Measurements from ENCODE around the gene OR6X1. TPM values are rescaled to one million over a fixed set of nuclear protein-coding genes. Genes with fewer than 3 reads are reported as not detected.

Gene OR6X1
- total RNA-seq, 8 experiments from 2014 or later, result 0.18 to 0.57 TPM; not detected in 6

- ATAC-seq (replicated peaks in 6 of 8), result peak in 2 of 8 experiments; percentile 59 to 79
- Histone ChIP-seq H3K27ac (no peak overlapping the region), H3K4me3 (no peak overlapping the region), H3K4me1 (replicated peaks in 1 of 2) (no peaks in the 10 kb centered on the region)
- in situ Hi-C loops (cut with MboI; ENCODE audit: low pct_unique_long_range_greater_than_20kb in 2 of 9, low sequenced_read_pairs in 9 of 9, unreplicated experiment in 9 of 9), result no loop called here
- 0 to 71% (median 33%) methylated on average over 1 of the region's 1 CpG; no CpG with 5 or more reads in 1 of the 10 experiments for whole genome bisulfite sequencing, 10 experiments
These were observed 21.0 kb upstream of the OR6X1 start for GRCh38 chr11:123775289-123775688.

DNA sequence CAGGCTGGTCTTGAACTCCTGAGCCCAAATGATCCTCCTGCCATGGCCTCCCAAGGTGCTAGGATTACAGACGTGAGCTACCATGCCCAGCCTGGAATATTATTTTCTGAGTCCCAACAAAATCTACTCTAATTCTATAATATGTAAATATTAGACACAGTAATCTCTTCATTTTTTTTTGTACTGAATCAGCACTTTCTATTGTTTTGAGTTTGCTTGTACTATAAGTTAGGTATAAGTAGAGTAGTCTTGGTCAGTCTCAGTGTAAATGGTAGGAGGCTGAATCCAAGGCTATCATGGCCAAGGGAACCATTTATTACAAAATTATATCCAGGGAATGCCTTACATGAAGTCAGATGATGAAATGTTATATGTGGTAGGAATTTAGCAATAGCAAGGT is 19.6 kb upstream of the OR6X1 start:
- in situ Hi-C loops (cut with MboI; ENCODE audit: low pct_unique_long_range_greater_than_20kb in 2 of 9, low sequenced_read_pairs in 9 of 9, unreplicated experiment in 9 of 9), result loop anchor here in 1 of 9 experiments (25.0 kb wide), 1 partner anchor 163 kb away; the partner anchor contains the start of genes OR4D5 and OR6T1
- WGBS, 10 experiments, result 0 to 100% (median 0%) methylated on average over 1 of the region's 1 CpG; no CpG with 5 or more reads in 5 of the 10 experiments
- Histone ChIP-seq H3K4me1 (replicated peaks in 1 of 2) (no peaks in the 10 kb centered on the region), H3K4me3 (no peak overlapping the region), H3K27ac (no peak overlapping the region)
- ATAC-seq (replicated peaks in 6 of 8), result no peak

- Histone ChIP-seq H3K27ac (no peak overlapping the region), H3K4me3 (no peak overlapping the region), H3K4me1 (replicated peaks in 1 of 2) (no peaks in the 10 kb centered on the region)
- WGBS, 10 experiments, result 0 to 100% (median 70%) methylated on average over 1 to 2 of the region's 2 CpGs; no CpG with 5 or more reads in 1 of the 10 experiments
- no peak for ATAC-seq (replicated peaks in 6 of 8)
- in situ Hi-C loops (cut with MboI; ENCODE audit: low pct_unique_long_range_greater_than_20kb in 2 of 9, low sequenced_read_pairs in 9 of 9, unreplicated experiment in 9 of 9), result loop anchor here in 1 of 9 experiments (25.0 kb wide), 1 partner anchor 164 kb away; the partner anchor contains the start of genes OR4D5 and OR6T1
These were observed 18.7 kb upstream of the OR6X1 start for GRCh38 chr11:123773026-123773425.

- 25 to 100% (median 86%) methylated on average over 2 to 3 of the region's 3 CpGs; no CpG with 5 or more reads in 3 of the 10 experiments for WGBS, 10 experiments
- ATAC-seq (replicated peaks in 6 of 8), result no peak
- Histone ChIP-seq H3K4me1 (replicated peaks in 1 of 2) (no peaks in the 10 kb centered on the region), H3K4me3 (no peak overlapping the region), H3K27ac (no peak overlapping the region)
- in situ Hi-C loops (cut with MboI; ENCODE audit: low pct_unique_long_range_greater_than_20kb in 2 of 9, low sequenced_read_pairs in 9 of 9, unreplicated experiment in 9 of 9), result loop anchor here in 1 of 9 experiments (25.0 kb wide), 1 partner anchor 166 kb away; the partner anchor contains the start of genes OR4D5 and OR6T1
These were observed 17.3 kb upstream of the OR6X1 start for GRCh38 chr11:123771664-123772063.

DNA sequence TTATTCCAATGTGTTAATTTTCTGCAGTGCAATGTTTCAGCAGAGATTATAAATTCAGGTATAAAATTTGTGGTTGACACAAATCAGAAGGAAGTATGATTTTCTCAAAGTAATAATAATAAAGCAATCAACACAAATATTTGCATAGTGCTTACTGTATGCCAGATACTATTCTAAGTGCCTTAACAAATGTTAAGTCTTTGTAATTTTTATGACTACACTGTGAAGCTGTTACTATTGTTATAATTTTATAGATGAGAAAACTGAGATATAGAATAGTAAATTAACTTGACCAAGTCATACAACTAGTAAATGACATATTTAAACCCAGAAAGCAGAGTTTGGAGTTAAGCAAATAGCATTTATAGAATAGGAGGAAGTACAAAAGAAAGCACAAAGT is 16.4 kb upstream of the OR6X1 start:
- ATAC-seq (replicated peaks in 6 of 8), result no peak
- no peaks in the 10 kb centered on the region for H3K4me1 ChIP-seq (replicated peaks in 1 of 2)
- H3K4me3 ChIP-seq, result no peak overlapping the region
- in situ Hi-C loops (cut with MboI; ENCODE audit: low pct_unique_long_range_greater_than_20kb in 2 of 9, low sequenced_read_pairs in 9 of 9, unreplicated experiment in 9 of 9), result loop anchor here in 1 of 9 experiments (25.0 kb wide), 1 partner anchor 167 kb away; the partner anchor contains the start of genes OR4D5 and OR6T1
- no peak overlapping the region for H3K27ac ChIP-seq

GRCh38 chr11:123765601-123766000 is 11.3 kb upstream of the OR6X1 start:
- Histone ChIP-seq H3K4me1 (replicated peaks in 1 of 2) (no peaks in the 10 kb centered on the region), H3K4me3 (no peak overlapping the region), H3K27ac (no peak overlapping the region)
- 0 to 100% (median 60%) methylated on average over 1 of the region's 1 CpG; no CpG with 5 or more reads in 1 of the 10 experiments for WGBS, 10 experiments
- in situ Hi-C loops (cut with MboI; ENCODE audit: low pct_unique_long_range_greater_than_20kb in 2 of 9, low sequenced_read_pairs in 9 of 9, unreplicated experiment in 9 of 9), result loop anchor here in 1 of 9 experiments (25.0 kb wide), 1 partner anchor 172 kb away; the partner anchor contains the start of genes OR4D5 and OR6T1
- ATAC-seq (replicated peaks in 6 of 8), result no peak

GRCh38 chr11:123762422-123762821 is 8.1 kb upstream of the OR6X1 start:
- in situ Hi-C loops (cut with MboI; ENCODE audit: low pct_unique_long_range_greater_than_20kb in 2 of 9, low sequenced_read_pairs in 9 of 9, unreplicated experiment in 9 of 9), result loop anchor here in 1 of 9 experiments (25.0 kb wide), 1 partner anchor 175 kb away; the partner anchor contains the start of genes OR4D5 and OR6T1
- Histone ChIP-seq H3K27ac (no peak overlapping the region), H3K4me3 (no peak overlapping the region), H3K4me1 (replicated peaks in 1 of 2) (no peaks in the 10 kb centered on the region)
- ATAC-seq (replicated peaks in 6 of 8), result no peak

DNA sequence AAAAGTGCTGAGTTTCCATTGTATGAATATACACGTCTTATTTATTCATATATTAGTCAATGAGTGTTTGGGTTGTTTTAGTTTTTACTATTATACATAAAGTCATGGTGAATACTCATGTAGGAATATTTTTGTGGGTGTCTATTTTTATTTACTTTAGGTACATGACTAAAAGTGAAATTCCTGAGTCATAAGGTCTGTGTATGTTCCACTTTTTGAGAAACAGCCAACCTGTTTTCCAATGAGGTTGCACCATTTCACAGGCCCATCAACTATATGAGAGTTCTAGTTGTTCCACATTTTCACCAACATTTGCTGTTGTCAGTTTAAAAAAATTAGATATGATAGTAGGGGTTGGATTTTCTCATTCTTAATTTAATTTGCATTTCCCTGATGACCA is 6.6 kb upstream of the OR6X1 start:
- WGBS, 10 experiments, result 0 to 71% (median 33%) methylated on average over 1 of the region's 1 CpG; no CpG with 5 or more reads in 4 of the 10 experiments
- ATAC-seq (replicated peaks in 6 of 8), result no peak
- in situ Hi-C loops (cut with MboI; ENCODE audit: low pct_unique_long_range_greater_than_20kb in 2 of 9, low sequenced_read_pairs in 9 of 9, unreplicated experiment in 9 of 9), result loop anchor here in 1 of 9 experiments (25.0 kb wide), 1 partner anchor 176 kb away; the partner anchor contains the start of genes OR4D5 and OR6T1

GRCh38 chr11:123757976-123758375 is 3.7 kb upstream of the OR6X1 start:
- no peak overlapping the region for H3K27ac ChIP-seq
- in situ Hi-C loops (cut with MboI; ENCODE audit: low pct_unique_long_range_greater_than_20kb in 2 of 9, low sequenced_read_pairs in 9 of 9, unreplicated experiment in 9 of 9), result loop anchor here in 1 of 9 experiments (25.0 kb wide), 1 partner anchor 179 kb away; the partner anchor contains the start of genes OR4D5 and OR6T1
- H3K4me3 ChIP-seq, result no peak overlapping the region
- H3K4me1 ChIP-seq (replicated peaks in 1 of 2), result no peaks in the 10 kb centered on the region
- 10 to 100% (median 83%) methylated on average over 1 to 3 of the region's 3 CpGs for WGBS, 10 experiments
- no peak for ATAC-seq (replicated peaks in 6 of 8)

More for the DNA sequence above, 6.6 kb upstream of the OR6X1 start:
- Histone ChIP-seq H3K4me3 (no peak overlapping the region), H3K27ac (no peak overlapping the region), H3K4me1 (replicated peaks in 1 of 2) (no peaks in the 10 kb centered on the region)

DNA sequence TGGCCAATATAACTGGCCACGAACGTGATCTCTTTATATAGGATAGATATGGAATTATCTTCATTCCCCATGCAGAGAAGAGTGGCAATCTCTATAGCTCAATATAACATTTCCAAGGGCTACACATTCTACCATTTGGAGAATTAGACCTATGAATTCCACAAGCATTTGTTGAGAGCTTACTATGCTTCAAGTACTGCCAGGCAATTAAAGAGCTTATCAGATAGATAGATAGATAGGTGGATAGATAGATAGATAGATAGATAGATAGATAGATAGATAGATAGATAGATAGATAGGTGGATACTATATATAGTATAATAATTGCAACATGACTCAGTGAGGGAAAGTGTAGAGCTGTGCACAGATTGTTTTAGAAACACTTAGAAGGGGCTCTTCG is 1.5 kb upstream of the OR6X1 start:
- WGBS, 10 experiments, result 7 to 92% (median 88%) methylated on average over 1 to 3 of the region's 3 CpGs; no CpG with 5 or more reads in 3 of the 10 experiments
- in situ Hi-C loops (cut with MboI; ENCODE audit: low pct_unique_long_range_greater_than_20kb in 2 of 9, low sequenced_read_pairs in 9 of 9, unreplicated experiment in 9 of 9), result loop anchor here in 1 of 9 experiments (25.0 kb wide), 1 partner anchor 181 kb away; the partner anchor contains the start of genes OR4D5 and OR6T1
- Histone ChIP-seq H3K27ac (no peak overlapping the region), H3K4me3 (no peak overlapping the region), H3K4me1 (replicated peaks in 1 of 2) (no peaks in the 10 kb centered on the region)
- ATAC-seq (replicated peaks in 6 of 8), result no peak

DNA sequence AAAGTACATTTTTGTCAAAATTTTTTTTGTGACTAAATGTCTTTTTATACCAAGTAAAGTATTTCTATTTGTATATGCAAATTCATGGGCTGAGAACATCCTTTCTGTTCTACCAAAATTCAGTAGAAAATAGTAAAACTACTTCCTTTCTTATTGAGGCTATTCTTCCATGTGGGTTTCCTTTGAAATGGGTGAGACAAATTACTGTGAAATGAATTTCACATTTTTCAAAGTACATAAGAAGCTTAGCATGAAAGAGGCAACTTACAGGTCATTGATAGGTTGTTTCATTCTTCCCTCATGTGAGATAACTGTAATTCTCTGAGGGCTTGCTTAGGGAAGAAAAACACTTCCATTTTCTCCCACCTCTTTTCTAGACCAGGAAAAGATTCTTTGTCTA is 1.0 kb upstream of the OR6X1 start:
- in situ Hi-C loops (cut with MboI; ENCODE audit: low pct_unique_long_range_greater_than_20kb in 2 of 9, low sequenced_read_pairs in 9 of 9, unreplicated experiment in 9 of 9), result loop anchor here in 1 of 9 experiments (25.0 kb wide), 1 partner anchor 182 kb away; the partner anchor contains the start of genes OR4D5 and OR6T1
- no peak for ATAC-seq (replicated peaks in 6 of 8)
- no peak overlapping the region for H3K4me3 ChIP-seq
- H3K27ac ChIP-seq, result no peak overlapping the region
- H3K4me1 ChIP-seq (replicated peaks in 1 of 2), result no peaks in the 10 kb centered on the region

- Histone ChIP-seq H3K4me1 (replicated peaks in 1 of 2) (no peaks in the 10 kb centered on the region), H3K4me3 (no peak overlapping the region), H3K27ac (no peak overlapping the region)
- in situ Hi-C loops (cut with MboI; ENCODE audit: low pct_unique_long_range_greater_than_20kb in 2 of 9, low sequenced_read_pairs in 9 of 9, unreplicated experiment in 9 of 9), result loop anchor here in 1 of 9 experiments (25.0 kb wide), 1 partner anchor 184 kb away; the partner anchor contains the start of genes OR4D5 and OR6T1
- no peak for ATAC-seq (replicated peaks in 6 of 8)
These were observed 1.2 kb downstream of the OR6X1 start for GRCh38 chr11:123753110-123753509.

DNA sequence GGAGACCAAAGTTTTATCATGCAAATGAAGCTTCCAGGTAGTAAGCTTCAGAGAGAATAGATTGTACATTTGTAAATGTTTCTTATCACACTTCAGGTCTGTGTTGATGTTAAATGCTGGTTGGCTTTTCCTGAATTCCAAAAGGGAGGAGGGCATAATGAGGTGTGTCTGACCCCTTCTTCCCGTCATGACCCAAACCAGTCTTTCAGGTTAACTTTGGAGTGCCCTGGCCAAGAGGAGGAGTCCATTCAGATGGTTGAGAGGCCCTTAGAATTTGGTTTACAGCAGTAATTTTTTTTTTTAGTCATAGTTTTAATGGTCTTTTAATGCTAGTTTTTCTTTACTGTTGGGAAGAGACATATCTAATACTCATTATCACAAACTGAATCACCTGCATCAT is 2.5 kb downstream of the OR6X1 start:
- no peak overlapping the region for H3K4me3 ChIP-seq
- H3K27ac ChIP-seq, result no peak overlapping the region
- no peak for ATAC-seq (replicated peaks in 6 of 8)
- whole genome bisulfite sequencing, 10 experiments, result 0 to 80% (median 63%) methylated on average over 1 of the region's 1 CpG; no CpG with 5 or more reads in 4 of the 10 experiments
- H3K4me1 ChIP-seq (replicated peaks in 1 of 2), result no peaks in the 10 kb centered on the region
- in situ Hi-C loops (cut with MboI; ENCODE audit: low pct_unique_long_range_greater_than_20kb in 2 of 9, low sequenced_read_pairs in 9 of 9, unreplicated experiment in 9 of 9), result loop anchor here in 1 of 9 experiments (25.0 kb wide), 1 partner anchor 186 kb away; the partner anchor contains the start of genes OR4D5 and OR6T1

All from motor neuron (in vitro differentiated cells).